ENCODE measurements around the gene CRYBB2.

DNA sequence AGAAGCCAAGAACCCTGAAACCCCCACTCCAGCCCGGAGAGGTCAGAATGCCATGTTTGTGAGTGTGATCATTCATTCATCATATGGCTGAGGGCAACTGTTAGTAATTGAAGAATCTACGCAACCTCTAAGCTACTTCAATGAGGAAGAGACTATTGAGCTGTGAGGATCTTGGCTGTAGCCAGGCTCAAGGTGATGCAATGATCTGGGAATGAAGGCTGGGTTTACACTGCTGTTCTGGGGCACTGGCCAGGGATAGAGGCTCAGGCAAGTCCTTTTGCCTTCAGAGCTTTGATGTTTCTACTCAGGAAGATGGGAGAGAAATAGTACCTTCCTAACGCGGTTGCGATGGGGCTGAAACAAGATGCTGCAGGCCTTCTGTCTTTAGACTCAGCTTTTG, 12.9 kb downstream of the CRYBB2 start:
- TF ChIP-seq POLR2A (IDR thresholded peaks at IDR 0.05), result no peak
- TF ChIP-seq, protein P1, sequence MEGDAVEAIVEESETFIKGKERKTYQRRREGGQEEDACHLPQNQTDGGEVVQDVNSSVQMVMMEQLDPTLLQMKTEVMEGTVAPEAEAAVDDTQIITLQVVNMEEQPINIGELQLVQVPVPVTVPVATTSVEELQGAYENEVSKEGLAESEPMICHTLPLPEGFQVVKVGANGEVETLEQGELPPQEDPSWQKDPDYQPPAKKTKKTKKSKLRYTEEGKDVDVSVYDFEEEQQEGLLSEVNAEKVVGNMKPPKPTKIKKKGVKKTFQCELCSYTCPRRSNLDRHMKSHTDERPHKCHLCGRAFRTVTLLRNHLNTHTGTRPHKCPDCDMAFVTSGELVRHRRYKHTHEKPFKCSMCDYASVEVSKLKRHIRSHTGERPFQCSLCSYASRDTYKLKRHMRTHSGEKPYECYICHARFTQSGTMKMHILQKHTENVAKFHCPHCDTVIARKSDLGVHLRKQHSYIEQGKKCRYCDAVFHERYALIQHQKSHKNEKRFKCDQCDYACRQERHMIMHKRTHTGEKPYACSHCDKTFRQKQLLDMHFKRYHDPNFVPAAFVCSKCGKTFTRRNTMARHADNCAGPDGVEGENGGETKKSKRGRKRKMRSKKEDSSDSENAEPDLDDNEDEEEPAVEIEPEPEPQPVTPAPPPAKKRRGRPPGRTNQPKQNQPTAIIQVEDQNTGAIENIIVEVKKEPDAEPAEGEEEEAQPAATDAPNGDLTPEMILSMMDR (IDR thresholded peaks at IDR 0.05 in 4 of 5, conservative IDR thresholded peaks at IDR 0.05 in 1 of 5), result no peak
